Measurements from ENCODE around the gene TIMM44.

- TF ChIP-seq EZH2 (IDR thresholded peaks at IDR 0.05; ENCODE audit: borderline replicate concordance, low read depth, low read length, poor library complexity, severe bottlenecking) (no peak), CTCF (conservative IDR thresholded peaks at IDR 0.05; ENCODE audit: low read depth, low read length) (no peak)
Observed at GRCh38 chr19:7983995-7984837, 40.8 kb upstream of the TIMM44 start.

All from A673 (cell line).